ENCODE data around the gene ACOT11.

DNA sequence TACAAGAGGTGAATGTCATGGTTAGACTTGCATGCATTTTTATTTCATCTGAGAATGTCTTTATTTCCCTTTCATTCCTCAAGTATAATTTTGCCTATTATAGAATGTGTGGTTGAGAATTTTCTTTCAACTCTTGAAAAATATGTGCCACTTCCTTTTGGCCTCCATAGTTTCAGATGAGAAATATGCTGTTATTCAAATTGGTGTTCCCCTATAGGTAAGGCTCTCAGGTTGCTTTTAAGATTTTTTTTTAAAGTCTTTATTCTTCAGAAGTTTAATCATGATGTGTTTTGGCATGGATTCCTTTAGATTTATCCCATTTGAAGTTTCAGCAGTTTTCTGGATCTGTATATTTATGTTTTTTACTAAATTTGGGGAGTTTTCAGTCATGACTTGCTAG, 95.7 kb downstream of the ACOT11 start:
- TF ChIP-seq EZH2 (IDR thresholded peaks at IDR 0.05; ENCODE audit: borderline replicate concordance, low read depth, low read length, severe bottlenecking): no peak
- TF ChIP-seq, protein P1, sequence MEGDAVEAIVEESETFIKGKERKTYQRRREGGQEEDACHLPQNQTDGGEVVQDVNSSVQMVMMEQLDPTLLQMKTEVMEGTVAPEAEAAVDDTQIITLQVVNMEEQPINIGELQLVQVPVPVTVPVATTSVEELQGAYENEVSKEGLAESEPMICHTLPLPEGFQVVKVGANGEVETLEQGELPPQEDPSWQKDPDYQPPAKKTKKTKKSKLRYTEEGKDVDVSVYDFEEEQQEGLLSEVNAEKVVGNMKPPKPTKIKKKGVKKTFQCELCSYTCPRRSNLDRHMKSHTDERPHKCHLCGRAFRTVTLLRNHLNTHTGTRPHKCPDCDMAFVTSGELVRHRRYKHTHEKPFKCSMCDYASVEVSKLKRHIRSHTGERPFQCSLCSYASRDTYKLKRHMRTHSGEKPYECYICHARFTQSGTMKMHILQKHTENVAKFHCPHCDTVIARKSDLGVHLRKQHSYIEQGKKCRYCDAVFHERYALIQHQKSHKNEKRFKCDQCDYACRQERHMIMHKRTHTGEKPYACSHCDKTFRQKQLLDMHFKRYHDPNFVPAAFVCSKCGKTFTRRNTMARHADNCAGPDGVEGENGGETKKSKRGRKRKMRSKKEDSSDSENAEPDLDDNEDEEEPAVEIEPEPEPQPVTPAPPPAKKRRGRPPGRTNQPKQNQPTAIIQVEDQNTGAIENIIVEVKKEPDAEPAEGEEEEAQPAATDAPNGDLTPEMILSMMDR (IDR thresholded peaks at IDR 0.05; ENCODE audit: borderline replicate concordance, extremely low read depth, low read length, poor library complexity, severe bottlenecking): no peak
